Measurements from ENCODE around the gene ATP9B. TPM values are rescaled to one million over a fixed set of nuclear protein-coding genes. Genes with fewer than 3 reads are reported as not detected.

ATP9B gene
- total and polyA plus RNA-seq, 3 donors from 2014 or later, result 32.4 to 113 (median 78.2) TPM

DNA sequence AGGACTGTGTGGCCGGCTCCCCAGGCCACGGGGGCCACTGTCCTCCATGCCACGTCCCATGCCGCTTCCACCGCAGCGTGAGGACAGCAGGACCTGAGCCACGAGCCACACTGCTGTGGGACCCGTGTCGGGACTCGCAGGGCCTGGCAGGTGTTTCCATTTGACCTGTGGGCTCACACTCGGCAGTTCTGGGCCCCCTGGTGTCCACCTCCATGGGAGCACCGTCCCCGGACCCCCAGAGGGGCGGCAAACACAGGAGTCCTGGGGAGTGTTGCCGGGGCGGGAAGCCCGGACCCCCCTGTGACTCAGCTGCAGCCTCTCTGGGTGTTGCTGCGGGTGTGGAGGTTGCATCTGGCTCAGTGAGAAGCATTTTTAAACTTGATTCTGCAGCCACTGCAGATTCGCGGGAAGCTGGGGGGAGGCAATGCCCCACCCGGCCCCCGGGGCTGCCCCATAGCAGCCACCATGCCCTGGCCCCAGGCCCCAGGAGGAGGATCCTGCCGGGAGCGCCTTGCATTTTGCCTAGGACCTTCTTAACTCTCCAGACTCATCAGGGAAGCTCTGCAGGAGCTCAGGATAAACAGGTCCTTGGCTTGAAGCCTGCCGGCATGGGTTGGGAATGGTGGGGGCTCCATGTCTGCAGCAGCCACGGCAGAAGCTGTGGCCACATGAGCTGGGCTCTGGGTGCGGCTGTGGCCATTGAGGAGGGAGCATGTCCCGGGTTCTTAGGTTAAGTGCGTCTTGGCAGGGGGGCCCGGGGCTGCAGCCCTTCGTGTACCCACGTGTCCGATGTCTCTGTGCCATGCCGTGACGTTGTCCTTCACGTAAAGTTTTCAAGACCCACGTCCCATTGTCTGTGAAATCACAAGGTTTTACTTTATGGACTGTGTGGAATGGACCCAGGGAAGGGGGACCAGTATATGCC lies 357.4 kb downstream of the ATP9B start:
- no peaks in the 10 kb centered on the region for H3K9me3 ChIP-seq
- no peak overlapping the region for H3K27ac ChIP-seq
- TF ChIP-seq POLR2A (IDR thresholded peaks at IDR 0.05), result no peak
- TF ChIP-seq, protein P1, sequence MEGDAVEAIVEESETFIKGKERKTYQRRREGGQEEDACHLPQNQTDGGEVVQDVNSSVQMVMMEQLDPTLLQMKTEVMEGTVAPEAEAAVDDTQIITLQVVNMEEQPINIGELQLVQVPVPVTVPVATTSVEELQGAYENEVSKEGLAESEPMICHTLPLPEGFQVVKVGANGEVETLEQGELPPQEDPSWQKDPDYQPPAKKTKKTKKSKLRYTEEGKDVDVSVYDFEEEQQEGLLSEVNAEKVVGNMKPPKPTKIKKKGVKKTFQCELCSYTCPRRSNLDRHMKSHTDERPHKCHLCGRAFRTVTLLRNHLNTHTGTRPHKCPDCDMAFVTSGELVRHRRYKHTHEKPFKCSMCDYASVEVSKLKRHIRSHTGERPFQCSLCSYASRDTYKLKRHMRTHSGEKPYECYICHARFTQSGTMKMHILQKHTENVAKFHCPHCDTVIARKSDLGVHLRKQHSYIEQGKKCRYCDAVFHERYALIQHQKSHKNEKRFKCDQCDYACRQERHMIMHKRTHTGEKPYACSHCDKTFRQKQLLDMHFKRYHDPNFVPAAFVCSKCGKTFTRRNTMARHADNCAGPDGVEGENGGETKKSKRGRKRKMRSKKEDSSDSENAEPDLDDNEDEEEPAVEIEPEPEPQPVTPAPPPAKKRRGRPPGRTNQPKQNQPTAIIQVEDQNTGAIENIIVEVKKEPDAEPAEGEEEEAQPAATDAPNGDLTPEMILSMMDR (IDR thresholded peaks at IDR 0.05), result no peak
- peaks cover 8% of the 10 kb centered on the region for H3K4me1 ChIP-seq
- 89 to 93% methylated on average over 25 to 37 of the region's 37 CpGs for WGBS, 2 donors
- intact Hi-C loops (cut with DNase I; ENCODE audit: low total_unique reads), result no loop called here
- H3K27me3 ChIP-seq, result no peaks in the 10 kb centered on the region
- DNase-seq, result no peak
- no peaks in the 10 kb centered on the region for H3K36me3 ChIP-seq (ENCODE audit: low read depth, missing control alignments)
- H3K4me3 ChIP-seq, result no peak overlapping the region

GRCh38 chr18:79427368-79428225 lies 358.4 kb downstream of the ATP9B start:
- H3K27ac ChIP-seq, result no peak overlapping the region
- WGBS, 2 donors, result 71 to 85% methylated on average over 17 to 29 of the region's 29 CpGs

More at GRCh38 chr18:79427368-79428225, 358.4 kb downstream of the ATP9B start:
- H3K4me1 ChIP-seq, result peaks cover 8% of the 10 kb centered on the region
- TF ChIP-seq, protein P1 (IDR thresholded peaks at IDR 0.05), result no peak
- TF ChIP-seq POLR2A (IDR thresholded peaks at IDR 0.05), result no peak
- DNase-seq, result no peak
- H3K27me3 ChIP-seq, result no peaks in the 10 kb centered on the region
- intact Hi-C loops (cut with DNase I; ENCODE audit: low total_unique reads), result no loop called here
- H3K9me3 ChIP-seq, result no peaks in the 10 kb centered on the region
- no peaks in the 10 kb centered on the region for H3K36me3 ChIP-seq (ENCODE audit: low read depth, missing control alignments)
- no peak overlapping the region for H3K4me3 ChIP-seq

Other genes starting within 250 kb of the ATP9B start
- gene SALL3, start 89.6 kb upstream of the ATP9B start, total RNA-seq, result 10 to 100 TPM in 1 of 2 donors, 1 to 10 TPM in 1; 8.3 to 15.2 TPM
- 1.9 TPM for gene SALL3, start 89.6 kb upstream of the ATP9B start, polyA plus RNA-seq (ENCODE audit: insufficient read depth, low read depth, low replicate concordance)